Measurements from ENCODE around the gene TESPA1. TPM values are rescaled to one million over a fixed set of nuclear protein-coding genes. Genes with fewer than 3 reads are reported as not detected.

The TESPA1 gene
- polyA plus RNA-seq, 3 donors from 2014 or later = 29.5 to 65.7 (median 33.1) TPM

DNA sequence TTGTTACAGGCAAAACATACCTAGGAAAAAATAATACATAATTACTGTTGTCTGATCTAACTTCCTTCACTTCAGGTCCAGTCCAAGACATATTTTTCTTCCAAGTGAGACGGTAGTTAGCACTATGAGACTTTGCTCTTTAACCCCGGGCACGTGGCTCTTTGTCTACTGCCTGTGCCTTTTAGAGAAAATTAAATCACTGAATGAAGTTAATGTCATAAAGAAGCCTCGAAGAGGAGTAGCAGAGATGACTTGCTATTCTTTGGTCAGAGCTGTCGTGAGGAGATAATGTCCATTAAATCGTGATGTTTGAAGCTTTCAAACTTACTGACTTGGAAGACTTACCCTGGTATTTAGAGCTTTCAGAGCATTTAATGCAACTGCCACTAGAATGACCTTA, 8.7 kb downstream of the TESPA1 start:
- H3K36me3 Mint-ChIP-seq = peaks cover 20 to 68% (median 33%) of the 10 kb centered on the region in 3 donors
- H3K27ac Mint-ChIP-seq = peak overlapping the region in 4 of 6 donors; percentile 17 to 66 (median 47)
- H3K4me1 Mint-ChIP-seq = peaks cover 52 to 69% of the 10 kb centered on the region in 2 donors
- H3K9me3 Mint-ChIP-seq = no peaks in the 10 kb centered on the region
- H3K4me3 Mint-ChIP-seq = no peak overlapping the region
- peaks cover 0 to 3% (median 0%) of the 10 kb centered on the region in 3 donors for H3K27me3 Mint-ChIP-seq (ENCODE audit: low read depth in 3 of 3)
- DNase-seq = no peak

DNA sequence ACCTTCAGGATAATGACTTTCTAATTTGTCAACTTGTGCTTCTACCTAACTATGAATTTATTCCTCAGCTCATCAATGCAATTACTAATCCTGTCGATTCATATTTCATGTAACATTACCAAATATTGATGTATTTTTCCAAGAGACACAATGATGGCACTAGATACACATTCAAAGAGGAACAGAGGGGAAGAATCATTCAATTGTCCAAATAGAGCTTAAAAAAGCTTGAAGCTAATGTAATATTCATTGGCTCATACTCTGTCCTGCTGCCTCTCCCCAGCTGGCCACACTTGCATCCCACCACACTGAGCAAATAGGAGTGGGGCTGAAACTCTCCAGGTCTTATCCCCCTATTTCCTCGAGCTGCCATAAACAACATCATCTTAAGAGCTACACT, 9.3 kb downstream of the TESPA1 start:
- H3K4me3 Mint-ChIP-seq = no peak overlapping the region
- peaks cover 20 to 71% (median 33%) of the 10 kb centered on the region in 3 donors for H3K36me3 Mint-ChIP-seq
- peaks cover 0 to 1% (median 0%) of the 10 kb centered on the region in 3 donors for H3K27me3 Mint-ChIP-seq (ENCODE audit: low read depth in 3 of 3)
- no peaks in the 10 kb centered on the region for H3K9me3 Mint-ChIP-seq
- peaks cover 46 to 67% of the 10 kb centered on the region in 2 donors for H3K4me1 Mint-ChIP-seq
- DNase-seq = no peak
- peak overlapping the region in 2 of 6 donors; percentile 32 to 56 for H3K27ac Mint-ChIP-seq

DNA sequence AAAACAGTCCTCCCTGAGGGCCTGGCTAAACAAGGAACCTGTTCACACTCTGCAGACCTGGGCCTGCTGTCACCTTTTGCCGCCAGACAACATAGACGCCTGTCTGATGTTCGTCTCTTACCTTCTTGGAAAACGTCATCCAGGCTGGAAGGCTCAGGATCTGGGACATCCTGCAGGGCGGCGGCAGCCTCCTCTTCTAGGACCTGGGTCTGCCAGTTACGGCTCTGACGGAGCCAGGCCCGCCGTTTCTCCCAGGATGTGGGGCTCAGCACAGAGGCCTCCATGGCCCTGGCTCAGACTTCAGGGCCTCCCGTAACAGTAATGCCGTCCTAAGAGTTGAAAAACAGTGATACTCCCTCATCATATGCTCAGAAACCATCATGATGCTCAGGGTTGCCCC, 10.3 kb downstream of the TESPA1 start:
- DNase-seq = no peak
- Mint-ChIP-seq H3K4me3 (no peak overlapping the region), H3K4me1 (peaks cover 36 to 57% of the 10 kb centered on the region in 2 donors), H3K27me3 (ENCODE audit: low read depth in 3 of 3) (peaks cover 0 to 1% (median 0%) of the 10 kb centered on the region in 3 donors), H3K36me3 (peaks cover 20 to 61% (median 30%) of the 10 kb centered on the region in 3 donors), H3K9me3 (no peaks in the 10 kb centered on the region), H3K27ac (peak overlapping the region in 3 of 6 donors; percentile 11 to 62 (median 44))

DNA sequence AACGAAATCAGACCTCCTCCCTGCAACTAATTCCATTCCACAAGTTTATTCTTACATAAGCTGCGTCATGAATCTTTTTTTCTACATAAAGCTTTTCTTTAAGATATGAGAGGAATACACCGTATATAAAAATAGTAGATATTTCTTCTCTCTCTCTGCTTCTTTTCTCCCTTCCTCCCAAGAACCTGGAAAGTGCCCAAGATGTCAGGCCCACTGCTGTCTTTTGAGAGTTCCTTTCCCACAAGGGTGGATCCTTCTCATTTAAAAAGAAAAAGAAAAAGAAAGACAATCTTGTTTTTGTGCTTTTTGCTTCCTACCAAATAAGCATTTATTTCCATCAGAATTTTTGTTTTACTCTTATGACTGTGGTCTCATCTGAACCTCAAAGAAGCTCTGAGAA, 11.0 kb downstream of the TESPA1 start:
- DNase-seq = no peak
- Mint-ChIP-seq H3K4me3 (no peak overlapping the region), H3K9me3 (no peaks in the 10 kb centered on the region), H3K4me1 (peaks cover 30 to 53% of the 10 kb centered on the region in 2 donors), H3K36me3 (peaks cover 20 to 56% (median 25%) of the 10 kb centered on the region in 3 donors), H3K27ac (peak overlapping the region in 2 of 6 donors; percentile 10 to 37), H3K27me3 (ENCODE audit: low read depth in 3 of 3) (peaks cover 0 to 1% (median 0%) of the 10 kb centered on the region in 3 donors)

DNA sequence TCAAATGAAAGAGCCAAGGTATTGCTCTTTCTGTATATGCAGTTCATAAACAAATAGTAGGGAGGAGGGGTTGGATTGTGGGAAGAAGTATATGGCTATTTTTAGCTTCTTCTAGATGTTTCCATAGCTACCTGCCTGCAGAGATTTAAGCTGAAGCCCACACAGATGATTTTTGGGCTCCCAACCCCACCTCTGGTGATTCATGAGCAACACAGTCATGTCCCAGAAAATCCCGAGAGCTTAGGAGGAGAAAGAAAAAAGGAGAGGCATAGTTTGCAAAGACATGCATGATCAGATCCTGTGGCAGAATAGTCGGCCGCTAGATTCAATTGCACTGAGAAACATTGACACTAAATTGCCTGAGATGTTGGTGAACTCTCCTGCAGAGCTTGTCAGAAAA, 13.8 kb downstream of the TESPA1 start:
- Mint-ChIP-seq H3K4me1 (peaks cover 17 to 42% of the 10 kb centered on the region in 2 donors), H3K4me3 (no peak overlapping the region), H3K27ac (peak overlapping the region in 2 of 6 donors; percentile 15 to 20), H3K27me3 (ENCODE audit: low read depth in 3 of 3) (peaks cover 0 to 1% (median 0%) of the 10 kb centered on the region in 3 donors), H3K9me3 (no peaks in the 10 kb centered on the region), H3K36me3 (peaks cover 27 to 70% (median 30%) of the 10 kb centered on the region in 3 donors)
- DNase-seq = no peak

DNA sequence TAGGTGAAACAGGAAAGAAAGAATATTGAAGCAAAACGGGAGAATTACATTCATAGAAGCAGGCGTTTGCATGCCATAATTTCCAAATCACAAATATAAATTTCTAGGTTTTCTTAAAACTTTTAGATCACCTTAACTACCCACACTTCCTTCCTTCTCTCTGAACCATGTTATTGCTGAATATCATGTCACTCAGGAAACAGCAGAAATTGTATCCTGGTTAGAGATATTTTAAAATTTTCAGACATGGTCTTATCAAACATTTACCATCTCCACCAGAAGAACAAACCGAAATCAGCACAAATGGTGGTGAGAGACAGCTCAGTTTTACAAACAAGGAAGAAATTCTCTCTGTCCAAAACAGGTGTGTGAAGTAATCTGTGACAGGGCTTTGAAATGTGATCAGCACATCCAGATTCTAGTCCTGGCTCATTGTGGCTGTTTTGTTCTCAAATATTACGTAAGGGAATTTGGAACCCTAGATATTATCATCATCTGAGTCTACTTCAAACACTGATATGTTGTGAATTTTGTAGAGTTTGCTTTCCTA, 16.3 kb downstream of the TESPA1 start:
- Mint-ChIP-seq H3K4me3 (no peak overlapping the region), H3K27ac (peak overlapping the region in 5 of 6 donors; percentile 38 to 74 (median 56)), H3K36me3 (peaks cover 44 to 71% (median 45%) of the 10 kb centered on the region in 3 donors), H3K4me1 (peaks cover 14 to 28% of the 10 kb centered on the region in 2 donors), H3K9me3 (no peaks in the 10 kb centered on the region), H3K27me3 (ENCODE audit: low read depth in 3 of 3) (peaks cover 0 to 4% (median 0%) of the 10 kb centered on the region in 3 donors)
- no peak for DNase-seq

DNA sequence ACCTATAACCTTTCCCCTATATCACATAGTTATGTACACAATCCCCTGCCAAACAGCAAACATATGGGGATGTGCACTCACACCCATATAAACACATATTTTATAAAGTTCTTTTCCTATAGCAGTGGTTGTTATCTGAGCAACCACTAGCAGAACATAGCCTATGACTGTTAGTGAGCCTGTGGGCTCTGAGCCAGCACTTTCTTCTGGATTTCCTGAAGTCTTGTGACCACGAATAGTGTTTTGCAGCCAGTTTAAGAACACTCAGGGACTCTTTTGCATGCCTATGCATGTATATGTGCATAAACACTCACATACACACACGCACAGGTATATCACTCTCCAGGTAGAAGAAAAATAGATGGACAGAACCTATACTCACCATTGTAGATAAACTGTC, 17.1 kb downstream of the TESPA1 start:
- H3K4me3 Mint-ChIP-seq = no peak overlapping the region
- H3K27ac Mint-ChIP-seq = peak overlapping the region in 4 of 6 donors; percentile 9 to 71 (median 60)
- no peaks in the 10 kb centered on the region for H3K9me3 Mint-ChIP-seq
- H3K27me3 Mint-ChIP-seq (ENCODE audit: low read depth in 3 of 3) = peaks cover 0 to 4% (median 0%) of the 10 kb centered on the region in 3 donors
- peaks cover 40 to 71% (median 46%) of the 10 kb centered on the region in 3 donors for H3K36me3 Mint-ChIP-seq
- DNase-seq = no peak
- peaks cover 14 to 26% of the 10 kb centered on the region in 2 donors for H3K4me1 Mint-ChIP-seq

DNA sequence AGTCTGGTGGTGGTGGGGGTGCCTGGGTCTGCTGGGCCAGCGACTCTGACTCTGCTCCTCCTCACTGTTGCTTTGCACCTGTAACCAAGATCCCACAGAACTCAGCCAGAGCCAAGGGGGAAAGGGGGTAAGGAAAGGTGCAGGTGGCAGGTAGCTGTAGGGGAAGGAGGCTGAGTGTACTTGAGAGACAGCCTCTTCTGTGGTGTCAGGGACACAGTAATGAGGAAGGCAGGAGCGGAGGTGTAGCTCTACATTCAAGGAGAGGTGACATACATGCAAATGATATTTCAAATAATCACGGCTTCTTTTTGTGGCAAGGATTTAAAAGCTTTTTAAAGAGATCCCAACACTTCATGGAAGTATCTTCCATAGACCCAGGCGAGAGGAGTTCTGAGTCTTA, 23.4 kb downstream of the TESPA1 start:
- no peak for DNase-seq
- H3K27ac Mint-ChIP-seq = peak overlapping the region in 3 of 6 donors; percentile 45 to 55 (median 53)
- no peaks in the 10 kb centered on the region for H3K9me3 Mint-ChIP-seq
- H3K36me3 Mint-ChIP-seq = peaks cover 46 to 54% (median 47%) of the 10 kb centered on the region in 3 donors
- peaks cover 27 to 35% of the 10 kb centered on the region in 2 donors for H3K4me1 Mint-ChIP-seq
- peaks cover 0 to 3% (median 0%) of the 10 kb centered on the region in 3 donors for H3K27me3 Mint-ChIP-seq (ENCODE audit: low read depth in 3 of 3)
- no peak overlapping the region for H3K4me3 Mint-ChIP-seq

DNA sequence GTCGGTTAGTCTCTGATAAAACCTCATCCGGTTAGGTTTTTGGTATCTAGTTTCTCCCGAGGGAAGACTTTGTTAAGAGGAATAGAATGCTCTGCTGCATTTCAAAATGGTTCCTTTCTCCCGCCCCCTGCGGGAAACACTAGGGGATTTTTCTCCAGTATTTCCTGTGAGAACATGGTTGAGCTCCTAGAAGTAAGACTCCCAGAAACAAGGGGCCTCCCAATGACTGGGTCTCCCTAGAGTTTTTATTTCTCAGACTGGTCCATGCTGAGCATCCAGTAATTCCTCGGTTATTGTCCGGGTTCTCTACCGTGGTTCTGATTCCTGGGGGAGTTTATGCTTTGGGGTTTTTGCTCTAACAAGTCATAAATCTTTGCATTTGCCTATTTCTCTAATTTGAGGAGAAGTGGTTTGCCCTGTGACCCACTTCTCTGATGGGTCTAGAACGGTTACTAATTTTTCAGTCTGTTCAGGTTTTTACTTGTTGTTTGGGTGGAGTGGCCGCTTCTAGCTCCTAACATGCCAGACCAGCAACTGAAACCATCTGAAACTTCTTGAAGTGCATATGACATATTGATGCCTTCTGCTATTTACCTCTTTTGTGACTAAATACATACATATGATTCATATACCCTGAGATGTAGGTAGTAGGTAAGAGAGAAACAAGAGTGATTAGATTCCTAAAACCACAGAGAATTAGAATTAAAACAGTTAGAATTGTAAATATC, 25.1 kb downstream of the TESPA1 start:
- Mint-ChIP-seq H3K4me3 (peak overlapping the region in 1 of 5 donors; percentile 19), H3K4me1 (peaks cover 44 to 52% of the 10 kb centered on the region in 2 donors), H3K9me3 (no peaks in the 10 kb centered on the region), H3K36me3 (peaks cover 31 to 47% (median 42%) of the 10 kb centered on the region in 3 donors), H3K27ac (peak overlapping the region in 3 of 6 donors; percentile 3 to 66 (median 10)), H3K27me3 (ENCODE audit: low read depth in 3 of 3) (peaks cover 0 to 2% (median 0%) of the 10 kb centered on the region in 3 donors)
- DNase-seq = no peak

DNA sequence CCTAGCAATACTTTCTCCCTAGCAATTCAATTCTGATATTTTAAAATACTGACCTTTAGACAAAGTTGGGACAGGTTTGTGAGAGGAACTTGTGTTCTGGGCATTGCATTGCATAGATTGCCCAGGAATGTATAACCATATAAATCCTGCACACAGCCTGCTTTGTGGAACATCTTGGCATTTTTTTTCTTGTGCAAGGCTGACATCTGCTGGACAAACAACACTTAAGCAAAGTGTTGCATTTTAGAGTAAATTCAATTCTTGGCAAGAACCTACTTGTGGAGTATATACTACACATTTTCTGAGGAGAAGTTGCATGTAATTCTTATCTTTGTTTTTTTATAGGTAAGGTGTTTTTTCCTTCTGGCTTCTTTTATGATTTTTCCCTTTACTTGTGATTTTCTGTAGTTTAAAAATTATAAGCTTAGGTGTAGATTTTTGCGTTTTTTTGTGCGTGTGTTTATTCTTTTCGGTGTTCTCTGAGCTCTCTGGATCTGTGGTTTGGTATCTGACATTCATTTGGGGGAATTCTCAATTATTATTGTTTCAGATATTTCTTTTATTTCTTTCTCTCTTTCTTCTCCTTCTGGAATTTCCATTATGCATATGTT, 26.4 kb downstream of the TESPA1 start:
- Mint-ChIP-seq H3K27ac (peak overlapping the region in 5 of 6 donors; percentile 7 to 83 (median 74)), H3K27me3 (ENCODE audit: low read depth in 3 of 3) (peaks cover 0 to 2% (median 0%) of the 10 kb centered on the region in 3 donors), H3K4me3 (peak overlapping the region; percentile 60 to 75 (median 67)), H3K4me1 (peaks cover 53 to 65% of the 10 kb centered on the region in 2 donors), H3K36me3 (peaks cover 26 to 42% (median 41%) of the 10 kb centered on the region in 3 donors), H3K9me3 (no peaks in the 10 kb centered on the region)
- DNase-seq = peak; percentile 63 to 67 (median 66)

DNA sequence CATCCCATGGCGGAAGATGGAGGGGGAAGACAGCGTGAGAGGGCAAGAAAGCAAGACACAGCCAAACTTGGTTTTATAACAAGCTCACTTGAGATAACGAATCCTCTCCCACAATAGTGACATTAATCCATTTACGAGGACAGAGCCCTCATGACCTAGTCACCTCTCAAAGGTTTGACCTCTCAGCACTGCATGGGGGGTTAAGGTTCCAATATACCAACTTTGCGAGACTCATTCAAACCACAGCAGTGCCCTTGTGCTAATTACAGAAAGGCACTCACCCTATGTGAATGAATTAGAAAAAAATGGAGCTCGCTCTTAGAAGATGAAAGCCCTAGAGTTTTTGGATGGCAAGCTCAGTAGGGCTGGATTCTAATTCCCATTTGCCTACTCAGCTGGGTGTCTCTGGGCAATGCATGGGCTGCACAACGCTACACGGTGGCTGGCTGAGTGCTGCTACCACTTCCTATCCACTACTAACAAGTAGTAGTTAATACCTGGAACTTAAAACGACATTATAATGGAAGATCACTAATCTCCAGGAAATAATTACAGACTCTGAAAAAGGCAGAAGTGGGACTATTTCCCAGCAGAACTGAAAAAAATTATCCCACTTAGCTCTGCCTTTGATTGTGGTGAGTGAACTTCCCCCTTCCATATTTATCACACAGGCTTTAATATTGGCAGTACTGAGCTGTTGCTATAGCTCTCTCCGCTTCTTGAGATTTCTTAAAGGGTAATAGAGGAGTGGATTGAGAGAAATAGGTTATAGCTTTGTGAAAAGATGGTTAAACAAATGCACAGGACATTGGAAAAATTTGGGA, 27.5 kb downstream of the TESPA1 start:
- DNase-seq = peak in 1 of 3 donors; percentile 6
- H3K4me3 Mint-ChIP-seq = peak overlapping the region; percentile 74 to 93 (median 90)
- peaks cover 0 to 2% (median 0%) of the 10 kb centered on the region in 3 donors for H3K27me3 Mint-ChIP-seq (ENCODE audit: low read depth in 3 of 3)
- peaks cover 58 to 76% of the 10 kb centered on the region in 2 donors for H3K4me1 Mint-ChIP-seq
- peak overlapping the region; percentile 82 to 97 (median 89) for H3K27ac Mint-ChIP-seq
- peaks cover 17 to 41% (median 37%) of the 10 kb centered on the region in 3 donors for H3K36me3 Mint-ChIP-seq
- H3K9me3 Mint-ChIP-seq = no peaks in the 10 kb centered on the region

DNA sequence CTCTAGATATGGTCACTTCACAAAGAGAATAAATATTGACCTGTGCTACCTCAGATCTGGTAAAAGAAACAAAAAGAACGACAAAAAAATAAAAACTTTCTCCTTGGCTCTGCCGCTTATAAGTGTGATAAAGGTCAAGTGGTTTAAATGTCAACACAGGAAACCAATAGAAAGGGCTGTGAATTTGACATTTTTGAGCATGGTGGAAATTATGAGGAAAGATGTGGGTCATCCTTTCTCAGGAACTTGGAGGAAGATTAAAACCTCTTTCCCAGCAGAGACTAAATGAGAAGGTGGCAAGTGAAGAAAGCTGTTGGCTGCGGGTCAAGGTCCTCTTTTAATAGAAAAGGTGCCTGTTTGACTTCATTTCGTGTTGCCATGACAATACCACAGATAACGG, 28.2 kb downstream of the TESPA1 start:
- Mint-ChIP-seq H3K27ac (peak overlapping the region; percentile 82 to 97 (median 89)), H3K4me3 (peak overlapping the region; percentile 74 to 93 (median 90)), H3K36me3 (peaks cover 14 to 37% (median 32%) of the 10 kb centered on the region in 3 donors), H3K4me1 (peaks cover 60 to 84% of the 10 kb centered on the region in 2 donors), H3K9me3 (no peaks in the 10 kb centered on the region), H3K27me3 (ENCODE audit: low read depth in 3 of 3) (peaks cover 0 to 2% (median 0%) of the 10 kb centered on the region in 3 donors)
- DNase-seq = peak; percentile 51 to 60 (median 57)

DNA sequence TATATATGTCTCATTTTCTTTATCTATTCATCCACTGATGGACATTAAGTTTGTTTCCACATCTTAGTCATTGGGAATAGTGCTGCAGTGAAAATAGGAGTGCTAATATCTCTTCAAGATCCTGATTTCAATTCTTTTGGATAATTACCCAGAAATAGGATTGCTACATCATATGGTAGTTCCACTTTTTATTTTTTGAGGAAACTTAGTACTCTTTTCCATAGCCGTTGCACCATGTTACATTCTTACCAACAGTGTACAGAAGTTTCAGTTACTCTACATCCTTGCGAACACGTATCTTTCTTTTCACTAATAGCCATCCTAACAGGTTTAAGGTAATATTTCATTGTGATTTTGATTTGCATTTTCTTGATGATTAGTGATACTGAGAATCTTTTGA, 29.8 kb downstream of the TESPA1 start:
- Mint-ChIP-seq H3K36me3 (peaks cover 8 to 40% (median 31%) of the 10 kb centered on the region in 3 donors), H3K27ac (peak overlapping the region in 4 of 6 donors; percentile 17 to 97 (median 84)), H3K4me3 (peak overlapping the region in 4 of 5 donors; percentile 74 to 93 (median 91)), H3K9me3 (no peaks in the 10 kb centered on the region), H3K27me3 (ENCODE audit: low read depth in 3 of 3) (peaks cover 0 to 2% (median 0%) of the 10 kb centered on the region in 3 donors), H3K4me1 (peaks cover 75 to 97% of the 10 kb centered on the region in 2 donors)
- DNase-seq = no peak
